GM21528 (cell line): ENCODE results near the gene APBA1.

Experiments
- ATAC-seq: cut with Tn5 transposase; IDR thresholded peaks from one replicate; pipeline ENCODE4 v1.9.1; 2021; ENCODE audit warnings: mild to moderate bottlenecking, moderate library complexity; ENCODE audit not compliant: unreplicated experiment, low FRiP score

APBA1 gene

GRCh38 chr9:69494208-69494607 is 178.0 kb downstream of the APBA1 start:
- no peak for ATAC-seq

- ATAC-seq: no peak
Observed at GRCh38 chr9:69486498-69486897, 185.7 kb downstream of the APBA1 start.

GRCh38 chr9:69485466-69485865 is 186.7 kb downstream of the APBA1 start:
- no peak for ATAC-seq

- ATAC-seq: no peak
Observed at GRCh38 chr9:69483886-69484422, 188.2 kb downstream of the APBA1 start.

DNA sequence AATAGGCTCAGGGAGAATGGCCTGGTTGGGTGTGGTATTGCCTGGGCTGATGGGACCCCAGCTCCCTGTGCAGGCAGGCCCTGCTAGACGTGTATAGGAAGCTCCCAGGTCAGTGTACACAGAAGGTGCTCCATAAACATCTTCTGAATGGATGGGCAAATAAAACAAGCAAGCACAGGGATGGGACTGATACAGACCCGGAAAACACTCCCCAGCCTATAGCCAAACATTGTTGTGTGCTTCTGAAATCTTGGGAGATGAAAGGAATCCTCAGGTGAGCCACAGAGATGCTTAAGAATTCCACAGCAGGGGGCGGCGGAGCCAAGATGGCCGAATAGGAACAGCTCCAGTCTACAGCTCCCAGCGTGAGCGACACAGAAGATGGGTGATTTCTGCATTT is 195.4 kb downstream of the APBA1 start:
- no peak for ATAC-seq

DNA sequence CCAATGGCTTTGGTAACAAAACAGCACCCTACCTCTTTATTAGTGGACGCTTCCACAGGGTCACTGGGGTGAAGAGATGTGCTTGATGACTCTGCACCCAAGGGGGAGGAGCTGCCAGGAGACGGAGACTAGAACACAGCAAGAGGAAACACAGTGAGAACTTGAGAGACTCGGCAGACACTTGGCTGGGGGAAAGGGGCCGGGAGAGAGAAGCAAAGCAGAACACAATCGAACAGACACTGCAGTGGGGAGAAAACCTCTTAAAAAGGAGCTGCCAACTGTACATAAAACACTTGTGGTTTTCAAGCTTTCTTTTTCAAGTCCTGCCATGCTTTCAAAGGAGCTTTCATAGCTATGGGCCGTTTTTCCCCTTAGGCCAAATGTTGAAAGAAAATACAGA is 196.2 kb downstream of the APBA1 start:
- ATAC-seq: no peak

DNA sequence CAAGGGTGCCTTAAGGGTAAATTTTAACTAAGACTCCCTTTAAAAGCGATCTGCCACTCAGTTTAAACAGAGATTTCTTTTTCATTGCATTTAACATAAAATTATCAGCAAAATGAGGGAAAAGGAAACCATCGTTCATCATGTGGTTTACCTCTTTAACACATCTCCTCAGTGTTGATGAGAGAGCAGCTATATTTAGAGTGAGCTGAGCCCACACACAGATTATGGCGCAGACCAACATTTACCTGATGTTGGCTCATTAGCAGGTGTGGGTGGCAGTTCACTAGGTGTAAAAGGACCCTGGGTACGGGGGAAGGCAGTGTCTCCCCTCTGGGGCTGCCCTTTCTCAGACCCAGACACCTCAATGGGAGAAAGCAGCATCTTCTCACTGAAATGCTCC is 197.3 kb downstream of the APBA1 start:
- no peak for ATAC-seq

- no peak for ATAC-seq
Observed at GRCh38 chr9:69472101-69472620, 200.0 kb downstream of the APBA1 start.

DNA sequence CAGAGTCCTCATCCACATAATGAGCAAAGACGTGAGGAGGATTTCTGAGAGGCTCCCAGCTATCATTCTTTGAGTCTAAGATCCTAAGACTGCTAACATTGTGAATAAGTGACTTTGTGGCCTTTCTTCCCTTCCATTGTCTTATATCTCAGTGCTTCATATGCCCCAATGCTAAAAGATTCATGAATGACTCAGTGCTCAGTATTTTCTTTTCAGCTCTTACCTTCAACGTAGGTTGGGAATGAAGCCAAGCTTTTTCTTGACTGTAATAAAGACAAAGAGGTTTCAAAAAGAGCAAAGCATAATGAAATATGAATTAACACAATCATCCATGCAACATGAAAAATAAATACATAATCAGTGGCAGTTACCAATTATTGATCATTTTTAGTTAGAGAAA is 200.7 kb downstream of the APBA1 start:
- no peak for ATAC-seq

DNA sequence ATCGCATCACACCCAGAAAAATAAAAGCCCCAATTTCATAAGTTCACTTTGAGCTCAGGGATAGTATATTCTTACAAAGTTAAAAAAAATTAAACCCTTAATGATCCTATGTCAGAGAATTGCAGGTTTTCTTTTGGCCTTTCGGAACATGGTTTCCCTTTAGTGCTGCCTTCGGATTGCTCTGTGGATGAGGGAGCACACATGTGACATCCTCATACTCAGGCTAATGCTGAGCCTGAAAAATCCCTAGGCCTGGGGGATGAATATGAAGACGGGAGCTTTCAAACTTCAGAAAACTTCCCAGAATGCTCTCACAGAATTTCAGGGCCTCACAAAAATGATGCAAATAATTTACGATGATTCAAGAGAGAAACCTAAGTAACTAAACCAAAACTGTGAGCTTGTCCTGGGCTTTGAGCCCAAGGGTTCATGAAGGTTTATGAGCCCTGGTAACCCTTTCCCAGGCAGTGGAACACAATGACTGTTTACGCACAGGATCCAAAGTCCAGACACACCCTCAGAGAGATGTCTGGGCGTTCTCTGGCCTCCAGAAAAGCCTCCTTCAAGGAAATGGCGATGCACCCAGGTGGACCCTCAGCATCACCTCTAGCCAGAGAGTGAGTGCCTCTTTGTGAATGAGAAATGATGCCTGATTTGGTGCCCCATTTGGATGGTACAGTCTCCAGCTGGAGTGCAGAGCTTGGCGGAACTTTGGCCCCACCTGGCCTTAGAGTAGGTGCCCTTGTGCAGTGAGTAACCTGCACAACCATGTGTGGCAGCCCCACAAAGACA is 201.8 kb downstream of the APBA1 start:
- ATAC-seq: no peak

DNA sequence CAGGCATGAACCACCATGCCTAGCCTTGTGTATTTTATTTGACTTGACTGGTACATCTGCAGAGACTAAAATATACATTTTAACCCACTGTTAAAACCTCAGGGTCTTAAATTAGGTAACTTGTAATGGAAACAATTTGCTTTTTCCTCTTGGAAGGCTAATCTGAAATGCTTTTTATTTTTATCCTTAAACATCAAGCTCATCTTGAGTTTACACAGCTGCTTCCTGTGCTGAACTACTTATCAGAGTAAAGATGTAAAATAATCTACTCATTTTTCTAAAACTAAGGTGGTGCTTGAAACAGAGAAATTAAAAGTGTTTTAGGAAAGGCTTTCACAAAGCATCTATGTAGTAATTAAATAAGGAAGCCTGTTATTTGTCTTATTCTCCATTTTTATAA is 203.0 kb downstream of the APBA1 start:
- no peak for ATAC-seq

- no peak for ATAC-seq
Observed at GRCh38 chr9:69468380-69468779, 203.8 kb downstream of the APBA1 start.

DNA sequence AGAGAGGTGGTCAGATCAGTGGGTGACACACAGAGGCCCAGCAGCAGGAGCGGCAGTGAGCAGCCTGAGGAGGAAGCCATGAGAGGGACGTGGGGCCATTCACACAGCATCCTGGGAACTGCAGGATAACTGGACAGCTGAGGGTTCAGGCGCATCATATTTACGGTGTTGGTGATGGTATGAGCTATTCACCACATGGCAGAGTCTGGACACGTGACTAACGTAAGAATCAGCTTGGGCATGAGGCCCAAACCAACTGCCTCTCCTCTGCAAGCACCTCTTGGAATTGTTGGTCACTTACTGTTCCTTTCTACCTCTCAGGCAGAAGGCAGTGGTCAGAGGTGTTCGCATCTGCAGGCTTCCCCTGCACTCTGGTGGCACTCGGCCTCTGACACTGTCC is 206.0 kb downstream of the APBA1 start:
- no peak for ATAC-seq

DNA sequence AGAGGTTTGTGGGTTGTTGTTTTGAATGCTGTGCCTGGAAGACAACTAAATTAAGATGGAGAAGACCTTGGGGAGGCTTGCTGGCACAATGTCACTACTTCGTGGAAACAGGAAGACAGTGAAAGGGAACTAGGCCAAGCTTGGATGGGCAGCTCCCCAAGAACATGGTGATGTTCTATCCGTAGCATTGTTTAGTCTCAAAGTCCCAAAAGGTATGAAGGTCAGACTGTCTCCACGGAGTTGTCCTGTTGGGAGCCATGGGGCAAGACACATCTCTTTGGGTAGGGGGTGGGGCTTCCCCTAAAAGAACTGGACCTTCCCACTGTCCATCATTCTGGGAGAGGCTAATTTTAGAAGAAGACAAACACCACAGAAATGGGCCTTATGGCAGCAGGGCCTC is 206.7 kb downstream of the APBA1 start:
- no peak for ATAC-seq

DNA sequence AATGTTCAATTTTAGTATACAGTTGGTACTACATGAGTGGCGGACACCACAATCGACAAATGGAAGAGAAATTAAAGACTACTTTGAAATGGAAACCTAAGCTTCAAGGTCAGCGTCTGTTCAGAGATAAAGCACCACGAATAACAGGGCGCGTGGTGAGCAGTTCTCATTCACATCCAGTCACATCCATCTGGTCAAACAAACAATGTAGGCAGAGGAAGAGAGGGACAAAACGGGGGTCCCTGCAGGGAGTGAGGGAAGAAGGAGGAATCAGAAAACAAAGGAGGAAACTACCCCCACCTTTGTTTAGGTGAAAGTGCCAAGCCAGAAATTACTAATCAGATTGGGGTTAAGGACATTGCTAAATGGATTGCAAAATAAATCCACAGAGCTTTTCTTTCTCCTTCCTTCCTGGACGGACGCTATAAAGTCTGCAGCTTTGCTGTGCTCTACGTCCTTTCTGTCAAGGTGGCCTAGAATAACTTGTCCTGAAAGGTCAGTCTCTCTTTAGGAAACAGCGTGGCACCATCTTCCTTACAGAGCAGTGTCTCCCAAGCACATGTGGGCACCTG is 208.6 kb downstream of the APBA1 start:
- no peak for ATAC-seq

- ATAC-seq: no peak
Observed at GRCh38 chr9:69462394-69462793, 209.8 kb downstream of the APBA1 start.

DNA sequence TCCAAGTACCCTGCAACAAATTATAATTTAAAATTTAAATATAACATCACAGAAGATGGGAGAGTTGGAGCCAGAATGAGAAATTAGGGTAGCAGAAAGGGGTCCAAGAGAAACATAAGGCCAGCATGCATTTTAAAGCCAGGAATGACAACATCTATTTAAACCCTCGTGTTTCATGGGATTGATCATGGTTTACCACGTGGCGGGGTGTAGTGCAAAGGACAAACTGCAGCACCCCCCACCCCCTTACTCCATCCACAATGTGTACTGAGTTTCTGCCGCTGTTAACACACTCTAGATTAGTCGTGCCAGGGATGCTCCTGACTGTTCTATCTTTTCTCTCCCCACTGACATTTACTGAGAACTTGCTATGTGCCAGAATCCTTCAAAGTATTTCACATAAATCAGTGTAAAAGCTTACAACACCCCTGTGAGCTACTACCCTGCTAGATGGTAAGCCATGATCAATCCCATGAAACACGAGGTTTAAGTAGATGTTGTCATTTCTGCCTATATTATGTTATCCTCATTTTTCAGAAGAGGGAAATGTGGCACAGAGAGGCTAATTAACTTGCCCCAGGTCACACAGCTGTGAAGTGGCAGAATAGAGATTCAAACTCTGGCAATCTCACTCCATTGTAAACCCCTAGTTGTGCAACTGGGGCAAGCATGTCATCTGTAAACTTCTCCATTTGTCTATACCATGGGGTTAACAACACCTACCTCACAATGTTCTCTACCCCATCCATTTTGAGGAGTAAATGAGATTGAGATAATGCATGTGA is 210.9 kb downstream of the APBA1 start:
- ATAC-seq: no peak

- ATAC-seq: no peak
Observed at GRCh38 chr9:69460012-69460411, 212.2 kb downstream of the APBA1 start.

- no peak for ATAC-seq
Observed at GRCh38 chr9:69458176-69458575, 214.0 kb downstream of the APBA1 start.

GRCh38 chr9:69456201-69456600 is 216.0 kb downstream of the APBA1 start:
- no peak for ATAC-seq

- no peak for ATAC-seq
Observed at GRCh38 chr9:69455311-69455710, 216.9 kb downstream of the APBA1 start.
